Head of caudate nucleus (tissue), 42 donors: ENCODE results near the gene SLC4A8.
"Not testable (repeated sequence)": the region's sequence is repeated elsewhere in the genome, so short reads cannot be mapped to it uniquely, and the experiment has no call there.

ENCODE experiments used
- DNase-seq, 42 donors: peaks; one replicate each; pipeline versions ENCODE4 v3.0.0 to v3.0.0-alpha.2; 2020 to 2021; ENCODE audit warnings: mixed read lengths in 7 of 42
- intact Hi-C: fragments of 100-400 bp; cut with DNase I; formaldehyde crosslinking; loops from one replicate; pipeline ENCODE4 v1.15.0; 2022

SLC4A8 gene

DNA sequence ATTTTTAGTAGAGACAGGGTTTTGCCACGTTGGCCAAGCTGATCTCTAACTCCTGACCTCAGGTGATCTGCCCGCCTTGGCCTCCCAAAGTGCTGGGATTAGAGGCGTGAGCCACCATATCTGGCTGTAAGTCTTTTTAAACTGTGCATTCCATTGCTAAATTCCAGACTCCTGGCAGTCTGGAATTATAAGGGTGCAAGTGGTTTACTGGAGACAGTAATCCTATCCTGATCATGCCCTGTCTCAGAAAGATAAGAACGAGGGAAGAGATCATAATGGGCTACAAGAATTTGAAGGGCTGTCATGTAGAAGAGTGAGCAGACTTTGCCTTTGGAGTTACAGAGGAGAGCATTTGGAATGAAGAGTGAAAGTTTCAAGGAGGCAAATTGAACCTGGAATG is 6.8 kb upstream of the SLC4A8 start:
- no peak for DNase-seq
- intact Hi-C loops: no loop called here

DNA sequence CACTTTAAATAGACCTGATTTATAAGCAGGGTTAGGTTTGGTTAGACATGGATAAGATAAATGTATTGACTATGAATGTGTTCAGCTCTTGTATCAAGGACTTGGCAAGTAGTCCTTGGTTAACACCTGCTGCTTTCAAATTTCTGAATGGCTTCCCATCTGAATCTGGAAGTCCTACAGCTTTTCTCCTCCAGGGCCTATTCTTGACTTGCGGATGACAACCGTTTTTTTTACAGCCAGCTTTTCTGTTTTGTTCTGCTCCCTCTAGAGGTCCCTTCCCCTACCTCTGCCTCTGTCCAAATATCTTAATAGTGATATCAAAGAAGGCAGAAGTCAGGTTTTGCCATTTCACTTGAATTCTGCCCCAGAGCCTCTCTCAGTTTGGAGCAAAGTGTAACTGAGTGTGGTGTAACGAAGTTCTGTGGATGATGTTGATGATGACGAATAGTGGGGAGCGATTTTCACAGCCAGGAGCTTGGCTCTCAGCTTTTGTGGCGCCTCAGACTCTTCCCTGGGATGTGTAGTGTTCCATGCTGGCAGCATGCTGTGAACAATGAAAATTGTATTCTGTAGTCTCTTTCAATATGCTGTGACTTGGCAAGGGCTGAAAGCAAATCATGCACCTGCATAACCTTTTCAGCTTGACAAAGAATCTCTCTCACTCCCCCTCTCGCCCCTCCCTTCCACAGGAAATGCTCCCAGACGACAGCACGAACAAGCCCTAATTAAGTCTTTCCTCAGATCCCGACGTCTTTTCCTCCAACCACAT is 5.0 kb upstream of the SLC4A8 start:
- intact Hi-C loops: loop anchor here (5.0 kb wide), 1 partner anchor 113 kb away; no protein-coding TSS in a partner anchor
- peak in 3 of 42 donors; percentile 34 to 38 (median 36) for DNase-seq

DNA sequence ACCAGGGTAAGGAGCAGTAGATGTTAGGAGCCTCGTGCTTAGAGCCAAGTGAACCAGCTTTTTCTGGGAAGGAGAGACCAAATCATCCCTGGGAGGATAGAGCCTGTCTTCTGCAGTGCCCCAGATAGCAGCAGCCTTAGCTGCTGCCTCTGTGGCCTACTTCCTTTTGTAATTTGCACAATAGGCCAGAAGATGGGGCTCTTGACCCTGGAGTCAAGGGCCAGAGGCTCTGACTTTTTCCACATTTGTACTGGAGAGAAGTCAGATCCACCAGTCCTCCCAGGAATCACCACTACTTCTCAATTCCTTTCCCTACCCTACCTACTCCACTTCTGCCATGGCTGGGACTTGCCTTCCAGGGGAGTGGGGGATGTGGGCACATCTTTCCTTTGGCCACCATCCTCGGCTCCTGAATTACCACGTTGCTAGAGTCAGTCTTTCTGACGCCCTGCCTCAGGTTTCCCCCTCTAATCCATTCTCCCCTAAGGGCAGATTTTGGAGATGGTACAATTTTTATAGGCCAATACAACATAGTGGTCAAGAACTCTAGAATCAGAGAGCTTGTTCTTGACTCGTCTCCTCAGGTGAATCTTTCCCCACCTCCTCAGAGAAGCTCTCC is 3.3 kb upstream of the SLC4A8 start:
- peak in 38 of 42 donors; percentile 30 to 89 (median 70) for DNase-seq
- intact Hi-C loops: loop anchor here (5.0 kb wide), 1 partner anchor 111 kb away; no protein-coding TSS in a partner anchor

DNA sequence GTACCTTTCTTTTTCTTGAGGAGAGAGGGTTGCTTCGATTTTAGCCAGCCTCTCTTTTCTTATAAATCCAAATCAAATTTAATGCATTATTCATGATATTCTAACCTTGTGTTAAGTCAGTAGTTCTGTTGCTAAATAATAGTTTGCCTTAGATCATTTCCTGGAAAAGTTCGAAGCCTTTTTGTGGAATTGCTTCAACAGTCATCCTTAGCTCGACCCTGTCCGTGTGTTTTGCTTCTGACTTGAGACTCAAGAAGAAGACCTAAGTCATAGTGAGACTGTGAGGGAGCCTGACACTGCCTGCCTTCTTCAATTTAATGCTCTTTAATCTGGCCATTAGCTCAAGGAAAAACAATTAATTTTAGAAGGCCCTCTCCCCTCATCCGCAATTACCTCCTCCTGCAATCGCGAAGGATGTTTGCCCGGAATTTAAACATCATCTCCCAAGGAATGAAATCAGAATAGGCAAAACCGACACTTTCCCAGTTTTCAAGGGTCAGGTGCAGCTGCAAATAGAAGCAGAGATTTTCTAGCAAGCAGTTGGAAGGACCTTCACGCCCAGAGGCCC is 453 bp upstream of the SLC4A8 start:
- intact Hi-C loops: loop anchor here (2.0 to 5.0 kb wide), 2 partner anchors 108 to 399 kb away; no protein-coding TSS in a partner anchor
- DNase-seq: no peak

DNA sequence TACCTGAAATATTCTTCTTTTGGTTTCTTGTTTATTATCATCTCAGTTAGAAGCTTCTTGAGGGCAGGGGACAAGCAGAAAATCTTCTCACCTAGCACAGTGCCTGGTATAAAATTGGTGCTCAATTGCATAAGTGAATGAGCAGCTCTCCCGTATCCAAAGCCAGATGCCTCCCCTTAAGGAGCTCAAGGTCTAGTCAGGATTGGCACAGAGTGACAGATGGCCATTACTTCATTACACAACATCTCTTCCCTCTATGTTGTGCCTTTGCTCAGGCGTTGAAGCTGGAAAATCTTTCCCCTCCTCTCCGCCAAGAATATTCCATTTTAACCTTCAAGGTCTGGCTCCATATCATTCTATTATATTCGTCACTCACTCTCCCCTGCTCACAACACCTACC is 3.6 kb downstream of the SLC4A8 start:
- DNase-seq: no peak
- intact Hi-C loops: no loop called here

DNA sequence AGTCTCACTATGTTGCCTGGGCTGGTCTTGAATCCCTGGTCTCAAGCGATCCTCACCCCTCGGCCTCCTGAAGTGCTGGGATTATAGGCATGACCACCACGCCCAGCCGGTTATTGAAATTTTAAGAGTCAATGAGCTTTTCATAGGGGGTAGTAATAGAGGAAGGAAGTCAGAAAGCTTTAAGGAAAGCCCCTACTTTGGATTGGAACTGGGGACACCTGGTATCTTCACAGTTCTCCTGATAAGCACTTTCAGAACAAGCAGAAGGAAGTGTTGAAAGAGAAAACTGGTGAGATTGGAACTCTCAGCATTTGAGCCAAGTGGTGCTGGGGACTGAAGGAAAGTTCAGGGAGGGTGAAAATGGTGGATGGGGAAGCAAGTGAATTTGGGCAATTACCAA is 5.1 kb downstream of the SLC4A8 start:
- DNase-seq: no peak
- intact Hi-C loops: no loop called here

DNA sequence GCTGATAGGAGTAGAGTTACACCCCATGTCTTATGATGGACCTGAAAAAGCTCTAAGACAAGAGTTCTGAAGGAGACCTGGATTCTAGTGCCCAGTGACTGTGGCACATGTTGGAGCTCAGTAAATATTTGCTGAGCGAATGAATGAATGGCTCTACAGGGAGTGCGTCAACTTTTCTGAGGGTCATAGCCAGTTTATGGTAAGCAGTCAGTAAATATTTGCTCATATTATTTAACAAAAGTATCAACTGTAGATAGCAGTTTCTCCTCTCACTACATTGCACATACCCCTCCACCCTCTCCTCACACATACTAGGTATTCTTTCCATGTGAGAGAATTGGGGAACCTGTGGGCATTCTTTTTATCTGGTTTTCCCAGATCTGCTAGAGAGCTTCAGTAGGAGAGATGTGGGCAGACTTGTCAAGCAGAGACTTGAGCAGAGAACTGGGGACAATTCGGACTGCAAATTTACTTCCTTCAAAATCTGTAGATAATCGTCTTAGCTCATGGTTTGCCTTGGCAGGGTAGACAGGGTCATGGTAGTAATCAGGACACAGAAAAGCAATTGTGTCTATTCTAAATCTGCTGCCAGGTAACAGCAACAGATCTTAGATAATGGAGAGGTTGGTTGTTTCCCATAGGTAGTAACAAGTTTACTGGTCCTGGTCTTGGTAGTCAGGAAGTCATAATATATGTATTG is 5.7 kb downstream of the SLC4A8 start:
- intact Hi-C loops: no loop called here
- DNase-seq: peak in 2 of 42 donors; percentile 18 to 40

DNA sequence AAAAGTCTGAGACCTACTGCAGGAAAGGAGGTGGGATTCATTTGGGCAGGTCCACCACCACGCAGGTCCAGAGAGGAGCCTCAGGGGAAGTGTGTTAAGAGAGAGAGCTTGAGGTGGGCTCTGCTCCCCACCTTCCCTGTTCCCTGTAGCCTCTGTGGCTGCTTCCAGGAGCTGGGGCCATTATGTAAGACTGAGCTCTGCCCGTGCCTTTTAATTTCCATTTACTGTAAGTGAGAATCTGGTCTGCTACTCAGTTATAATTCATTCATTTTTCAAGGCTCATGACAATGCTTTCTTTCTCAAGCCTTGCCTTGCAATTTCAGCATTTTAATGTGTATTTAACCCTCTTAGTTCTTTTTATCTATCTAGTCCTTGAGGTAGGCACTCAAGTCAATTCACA is 8.3 kb downstream of the SLC4A8 start:
- intact Hi-C loops: no loop called here

DNA sequence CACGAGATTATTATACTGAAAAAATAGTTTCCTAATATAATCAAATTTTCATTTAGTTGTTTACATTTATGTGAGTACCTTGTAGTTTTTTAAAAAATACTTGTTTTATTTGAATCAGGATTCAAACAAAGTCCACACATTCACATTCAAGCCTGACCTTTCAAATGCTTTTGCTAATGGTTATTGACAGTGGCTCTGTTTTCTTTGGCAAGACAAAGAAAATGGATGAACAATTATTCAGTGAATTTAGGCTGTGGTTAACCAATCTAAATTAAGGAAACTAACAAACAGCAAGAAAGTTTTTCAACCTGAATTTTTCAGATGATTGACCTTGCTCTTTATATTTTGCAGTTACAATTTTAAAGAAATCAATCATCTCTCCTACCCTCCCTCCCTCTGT is 9.7 kb downstream of the SLC4A8 start:
- intact Hi-C loops: no loop called here
- no peak for DNase-seq

More for the DNA sequence above, 8.3 kb downstream of the SLC4A8 start:
- DNase-seq: peak in 3 of 42 donors; percentile 19 to 46 (median 44)

DNA sequence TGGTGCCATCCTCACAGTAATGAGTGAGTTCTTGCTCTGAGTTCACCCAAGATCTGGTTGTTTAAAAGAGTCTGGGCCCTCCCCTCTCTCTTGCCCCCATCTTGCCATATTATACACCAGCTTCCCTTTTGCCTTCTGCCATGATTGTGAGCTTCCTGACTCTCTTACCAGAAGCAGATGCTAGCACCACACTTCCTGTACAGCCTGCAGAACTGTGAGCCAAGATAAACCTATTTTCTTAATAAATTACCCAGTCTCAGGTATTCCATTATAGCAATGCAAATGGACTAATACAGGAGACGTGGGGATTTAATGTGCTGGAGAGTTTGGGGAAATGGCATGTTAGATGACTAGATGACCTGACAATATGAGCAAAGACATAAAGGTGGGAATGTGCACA is 12.8 kb downstream of the SLC4A8 start:
- DNase-seq: no peak
- intact Hi-C loops: no loop called here

DNA sequence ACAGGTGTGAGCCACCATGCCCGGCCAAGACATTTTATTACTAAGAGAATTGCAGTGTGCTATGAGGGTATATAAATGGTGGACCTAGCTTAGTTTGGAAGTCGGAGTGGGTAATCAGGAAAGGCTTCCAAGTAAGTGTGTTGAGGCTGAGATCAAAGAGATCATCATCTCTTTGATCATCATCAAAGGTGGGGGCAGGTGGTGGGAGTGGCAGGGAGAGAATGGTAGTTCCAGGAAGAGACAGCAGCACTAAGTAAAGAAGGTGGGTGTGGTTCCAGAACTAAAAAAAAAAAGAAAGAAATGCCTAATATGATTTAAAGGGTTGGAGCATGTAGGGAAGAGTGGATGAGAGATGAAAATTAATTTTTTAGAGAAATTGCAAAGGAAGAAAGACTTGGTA is 14.7 kb downstream of the SLC4A8 start:
- intact Hi-C loops: no loop called here

DNA sequence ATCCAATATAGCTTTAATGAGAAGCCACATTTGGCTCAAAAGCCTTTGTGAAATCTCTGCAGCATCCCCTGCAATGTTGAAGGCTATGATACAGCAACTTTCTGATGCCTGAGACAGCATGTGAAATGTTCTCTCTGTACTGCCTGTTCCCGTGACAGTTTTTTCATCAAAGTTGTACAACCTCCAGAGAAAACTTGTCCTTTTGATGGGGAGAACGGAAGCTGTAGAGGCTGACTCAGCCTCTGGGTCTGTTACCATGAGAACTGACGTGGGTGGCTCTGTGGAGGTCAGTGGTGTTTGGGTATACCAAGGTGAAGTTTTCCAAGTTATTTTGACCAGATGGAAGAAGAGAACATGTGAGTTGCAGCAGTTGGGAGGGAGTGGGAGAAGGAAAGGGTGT is 17.0 kb downstream of the SLC4A8 start:
- intact Hi-C loops: no loop called here
- DNase-seq: peak in 27 of 42 donors; percentile 11 to 79 (median 48)

More for the DNA sequence above, 14.7 kb downstream of the SLC4A8 start:
- DNase-seq: peak in 1 of 42 donors; percentile 29

DNA sequence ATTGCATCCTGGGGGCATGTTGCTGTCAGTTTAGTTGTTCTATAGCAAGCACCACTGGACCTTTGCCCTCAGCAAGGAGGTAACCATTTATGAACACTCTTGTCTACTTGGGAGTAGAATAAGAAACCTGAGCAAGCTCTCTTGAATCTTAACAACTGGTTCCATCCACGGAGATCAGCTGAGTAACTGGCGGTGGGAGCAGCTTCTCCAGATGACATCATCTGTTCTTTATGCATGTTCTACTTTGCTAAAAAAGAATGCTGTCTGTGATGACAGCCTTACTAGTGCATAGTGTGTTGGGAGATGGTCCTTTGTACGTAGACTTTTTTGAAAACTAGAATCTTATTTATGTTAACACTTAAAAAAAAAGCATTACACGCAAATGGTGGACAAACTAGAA is 17.7 kb downstream of the SLC4A8 start:
- intact Hi-C loops: no loop called here
- peak in 39 of 42 donors; percentile 16 to 85 (median 59) for DNase-seq

DNA sequence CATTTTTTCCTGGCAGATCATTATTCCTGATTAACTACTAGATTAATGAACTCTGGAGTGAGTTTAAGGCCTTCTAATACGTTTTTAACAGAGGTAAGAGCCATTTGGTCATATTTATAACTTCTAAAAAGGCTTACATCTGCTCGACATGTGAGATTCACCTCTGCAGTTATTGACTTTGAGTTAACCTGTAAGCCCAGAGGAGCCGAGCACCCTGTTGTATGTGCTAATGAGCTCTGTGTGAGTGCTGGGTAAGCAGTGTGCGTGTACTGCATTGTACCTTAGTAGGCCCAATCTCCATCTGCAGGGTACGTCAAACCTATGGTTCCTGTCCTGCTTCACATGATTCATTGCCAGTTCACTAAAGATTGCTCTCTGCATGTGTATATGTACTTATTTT is 18.9 kb downstream of the SLC4A8 start:
- no peak for DNase-seq
- intact Hi-C loops: no loop called here

DNA sequence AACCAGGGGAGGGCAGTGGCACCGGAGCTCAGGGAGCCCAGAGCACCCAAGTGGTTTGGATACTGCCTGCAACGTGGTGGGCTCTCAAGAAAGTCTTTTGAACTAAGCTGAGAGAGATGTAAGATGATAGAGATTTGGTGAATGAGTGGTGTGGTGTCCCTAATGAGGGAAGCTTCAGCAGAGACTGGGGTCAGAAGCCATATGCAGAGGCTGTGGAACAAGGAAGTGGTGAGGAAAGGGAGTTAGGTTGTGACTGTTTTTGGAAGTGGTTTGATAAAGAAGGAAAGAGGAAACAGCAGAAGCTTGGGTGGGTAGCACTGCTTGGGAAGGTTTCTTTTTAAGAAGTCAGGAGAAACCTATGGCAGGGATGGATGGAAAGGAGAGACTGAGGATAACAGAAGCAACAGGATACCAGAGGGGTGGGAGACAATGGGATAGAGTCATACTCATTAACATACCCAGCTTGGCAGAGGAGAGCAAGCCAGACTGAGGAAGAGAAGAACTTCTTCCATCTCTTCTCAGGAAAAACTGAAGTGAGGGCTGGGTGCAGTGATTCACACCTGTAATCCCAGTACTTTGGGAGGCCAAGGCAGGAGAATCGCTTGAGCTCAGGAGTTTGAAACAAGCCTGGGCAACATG is 24.1 kb downstream of the SLC4A8 start:
- no peak for DNase-seq
- intact Hi-C loops: no loop called here

DNA sequence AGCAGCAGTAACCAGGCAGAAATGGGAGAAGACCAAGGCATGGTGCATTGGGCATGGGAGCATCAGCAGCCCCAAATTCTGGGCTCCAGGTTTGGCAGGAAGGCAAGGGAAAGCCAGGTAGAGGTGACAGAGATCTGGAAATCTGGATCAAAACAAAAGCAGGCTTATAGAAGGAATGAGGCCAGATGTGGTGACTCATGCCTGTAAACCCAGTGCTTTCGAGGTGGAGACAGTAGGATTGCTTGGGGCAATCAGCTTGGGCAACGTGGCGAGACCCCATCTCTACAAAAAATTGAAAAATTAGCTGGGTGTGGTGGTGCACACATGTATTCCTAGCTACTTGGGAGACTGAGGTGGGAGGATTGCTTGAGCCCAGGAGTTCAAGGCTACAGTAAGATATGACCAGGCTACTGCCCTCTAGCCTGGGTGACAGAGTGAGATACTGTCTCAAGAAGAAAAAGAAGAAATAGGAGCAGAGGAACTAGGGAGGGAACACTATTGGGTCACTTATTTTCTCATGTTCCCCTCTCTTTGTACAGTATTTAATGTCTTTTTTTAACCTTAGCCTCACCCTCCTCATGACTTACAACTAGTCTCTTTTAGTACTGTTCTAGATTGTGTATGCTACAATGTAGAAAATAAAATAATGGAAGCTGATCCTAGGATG is 25.1 kb downstream of the SLC4A8 start:
- intact Hi-C loops: no loop called here
- DNase-seq: no peak

DNA sequence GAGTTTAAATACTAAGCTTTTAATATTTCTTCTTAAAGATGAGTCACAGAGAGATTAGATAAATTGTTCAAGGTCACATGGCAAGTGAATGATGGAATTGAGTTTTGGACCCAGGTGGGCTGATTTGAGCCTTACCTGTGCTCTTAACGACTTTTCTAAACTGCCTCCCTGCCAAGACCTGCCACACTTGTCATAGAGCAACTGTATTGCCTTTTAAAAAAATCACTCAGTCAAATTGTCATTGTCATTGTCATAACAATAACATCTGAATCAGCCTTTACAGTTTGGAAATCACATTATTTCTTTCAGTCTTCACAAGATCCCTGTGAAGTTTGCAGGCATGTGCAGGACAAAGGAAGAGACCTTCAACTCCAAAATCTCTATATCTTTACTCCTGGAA is 25.7 kb downstream of the SLC4A8 start:
- DNase-seq: no peak
- intact Hi-C loops: no loop called here

DNA sequence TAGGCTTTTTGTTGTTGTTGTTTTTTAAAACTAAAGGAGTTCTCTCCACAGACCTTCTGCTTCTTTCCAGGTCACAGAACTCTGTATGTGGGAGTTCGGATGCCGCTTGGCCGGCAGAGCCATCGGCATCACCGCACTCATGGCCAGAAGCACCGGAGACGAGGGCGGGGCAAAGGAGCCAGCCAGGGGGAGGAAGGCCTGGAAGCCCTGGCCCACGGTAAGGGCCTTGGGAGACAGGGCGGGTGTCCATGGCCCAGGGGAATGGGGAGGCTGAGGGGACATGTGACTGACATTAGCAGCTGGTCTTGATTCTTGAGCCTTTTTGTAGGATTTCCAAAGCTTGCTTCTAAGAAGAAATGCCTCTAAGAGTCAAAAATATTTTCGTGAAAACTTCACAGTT is 26.2 kb downstream of the SLC4A8 start:
- no peak for DNase-seq
- intact Hi-C loops: no loop called here

DNA sequence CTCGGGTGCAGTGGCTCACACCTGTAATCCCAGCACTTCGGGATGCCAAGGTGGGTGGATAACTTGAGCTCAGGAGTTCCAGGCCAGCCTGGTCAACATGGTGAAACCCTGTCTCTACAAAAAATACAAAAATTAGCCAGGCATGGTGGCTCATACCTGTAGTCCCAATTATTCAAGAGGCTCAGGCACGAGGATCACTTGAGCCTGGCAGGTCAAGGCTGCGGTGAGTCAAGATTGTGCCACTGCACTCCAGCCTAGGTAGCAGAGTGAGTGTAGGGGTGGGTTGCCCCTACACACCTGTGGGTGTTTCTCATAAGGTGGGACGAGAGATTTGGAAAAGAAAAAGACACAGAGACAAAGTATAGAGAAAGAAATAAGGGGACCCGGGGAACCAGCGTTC is 29.4 kb downstream of the SLC4A8 start:
- intact Hi-C loops, DNase-seq: not testable (repeated sequence)
